Cardiac fibroblast (primary cell): ENCODE data around the gene MUC6.
"Not testable (repeated sequence)": the region's sequence is repeated elsewhere in the genome, so short reads cannot be mapped to it uniquely, and the experiment has no call there.

Experiments
- DNase-seq, 2 donors: peaks; one replicate each; pipeline versions ENCODE4 v3.0.0 to v3.0.0-alpha.2; 2010; ENCODE audit warnings: low read depth in 2 of 2
- H3K4me3 ChIP-seq, 2 donors: replicated peaks in 1 of 2; 1 replicate in 1 of 2; 2 replicates in 1 of 2; pipeline ENCODE4 v1.5.1; 2011; ENCODE audit warnings: low read depth in 2 of 2, low read length in 2 of 2, mild to moderate bottlenecking in 2 of 2, moderate library complexity in 1 of 2
- CTCF ChIP-seq: IDR thresholded peaks from one replicate; pipeline ENCODE4 v1.5.1; 2011; ENCODE audit warnings: low read depth, mild to moderate bottlenecking, low read length, inconsistent platforms

Gene MUC6

GRCh38 chr11:980438-981357, 55.8 kb downstream of the MUC6 start:
- peak in 1 of 2 donors; percentile 26 for DNase-seq
- TF ChIP-seq CTCF: no peak
- no peak overlapping the region for H3K4me3 ChIP-seq

- TF ChIP-seq CTCF: no peak
- no peak for DNase-seq
- H3K4me3 ChIP-seq: no peak overlapping the region
These were observed 57.7 kb downstream of the MUC6 start for GRCh38 chr11:978781-979180.

GRCh38 chr11:977830-978720, 58.4 kb downstream of the MUC6 start:
- DNase-seq: no peak
- no peak for TF ChIP-seq CTCF
- no peak overlapping the region for H3K4me3 ChIP-seq

GRCh38 chr11:976431-977160, 59.9 kb downstream of the MUC6 start:
- DNase-seq: peak; percentile 25 to 61
- H3K4me3 ChIP-seq: no peak overlapping the region

GRCh38 chr11:975827-976226, 60.7 kb downstream of the MUC6 start:
- no peak overlapping the region for H3K4me3 ChIP-seq
- DNase-seq: peak; percentile 57 to 59
- peak; percentile 22 for TF ChIP-seq CTCF

More at GRCh38 chr11:976431-977160, 59.9 kb downstream of the MUC6 start:
- no peak for TF ChIP-seq CTCF

- not testable (repeated sequence) for H3K4me3 ChIP-seq, DNase-seq
These were observed 61.1 kb downstream of the MUC6 start for GRCh38 chr11:975376-975775.

- DNase-seq: no peak
These were observed 63.3 kb downstream of the MUC6 start for GRCh38 chr11:973237-973636.

More at GRCh38 chr11:973237-973636, 63.3 kb downstream of the MUC6 start:
- H3K4me3 ChIP-seq: no peak overlapping the region
- TF ChIP-seq CTCF: no peak
